IMR-90 (cell line): ENCODE results near the gene KRT78. TPM values are rescaled to one million over a fixed set of nuclear protein-coding genes. Genes with fewer than 3 reads are reported as not detected.

ENCODE experiments used
- ATAC-seq: fragments of 200-7000 bp; cut with Tn5 transposase; 2 replicates; pipeline ENCODE4 v1.9.1; 2020; ENCODE audit warnings: low read depth, mild to moderate bottlenecking, moderate library complexity
- BruUV-seq: library from RNA; stranded (reverse); fragments of 400-500 nt; replicated peaks from 2 replicates; lab custom pipeline; 2021; lab: Mats Ljungman, UMichigan
- CTCF ChIA-PET: fragments of 300-600 bp; formaldehyde crosslinking; extraction: SDS; loops from one replicate; lab custom pipeline; 2021; ENCODE audit warnings: antibody characterized with exemption; lab: Yijun Ruan, JAX
- POLR2A ChIA-PET: fragments of 300-600 bp; sonication (Branson Sonifier 250); formaldehyde crosslinking; loops from one replicate; lab custom pipeline; 2022; ENCODE audit warnings: antibody characterized with exemption; ENCODE audit not compliant: unreplicated experiment; lab: Charles Lee
- DNase-seq: peaks from one replicate; pipeline ENCODE4 v3.0.0; 2013
- H2AFZ ChIP-seq: replicated peaks from 2 replicates; pipeline ENCODE3; 2013; ENCODE audit warnings: low read length, mild to moderate bottlenecking; ENCODE audit not compliant: poor library complexity
- H2AK5ac ChIP-seq: 2 replicates; pipeline ENCODE4 v1.6.1; 2013; ENCODE audit warnings: low read depth, low read length, inconsistent platforms
- H2AK9ac ChIP-seq: replicated peaks from 2 replicates; pipeline ENCODE3; 2013; ENCODE audit warnings: mild to moderate bottlenecking, low read depth, low read length, moderate library complexity; ENCODE audit not compliant: poor library complexity
- H2BK120ac ChIP-seq: 2 replicates; pipeline ENCODE4 v1.6.1; 2013; ENCODE audit warnings: low read depth, low read length, inconsistent platforms
- H2BK15ac ChIP-seq: 3 replicates; pipeline ENCODE4 v1.6.1; 2013; ENCODE audit warnings: low read depth, low read length, inconsistent platforms
- H2BK20ac ChIP-seq: 2 replicates; pipeline ENCODE4 v1.6.1; 2013; ENCODE audit warnings: low read depth, mild to moderate bottlenecking, inconsistent platforms, low read length, moderate library complexity
- H2BK5ac ChIP-seq: 2 replicates; pipeline ENCODE4 v1.6.1; 2013; ENCODE audit warnings: mild to moderate bottlenecking, low read depth, low read length, inconsistent platforms; ENCODE audit not compliant: poor library complexity, severe bottlenecking
- H3K14ac ChIP-seq: replicated peaks from 2 replicates; pipeline ENCODE4 v1.6.1; 2013; ENCODE audit warnings: low read depth, low read length, inconsistent platforms
- H3K18ac ChIP-seq: 2 replicates; pipeline ENCODE4 v1.6.1; 2013; ENCODE audit warnings: low read depth, low read length, control low read depth
- H3K23ac ChIP-seq: 2 replicates; pipeline ENCODE4 v1.6.1; 2013; ENCODE audit warnings: low read depth, low read length, inconsistent platforms
- H3K27ac ChIP-seq: 2 replicates; pipeline ENCODE4 v1.5.1; 2013; ENCODE audit warnings: mild to moderate bottlenecking, control low read depth, low read length; ENCODE audit not compliant: insufficient read depth
- H3K27me3 ChIP-seq: 2 replicates; pipeline ENCODE4 v1.6.1; 2013; ENCODE audit warnings: low read length; ENCODE audit not compliant: control insufficient read depth, insufficient read depth
- H3K36me3 ChIP-seq: 2 replicates; pipeline ENCODE4 v1.6.1; 2013; ENCODE audit warnings: low read length, mixed read lengths; ENCODE audit not compliant: control insufficient read depth, insufficient read depth
- H3K4ac ChIP-seq: 2 replicates; pipeline ENCODE4 v1.6.1; 2013; ENCODE audit warnings: low read depth, low read length, inconsistent platforms
- H3K4me1 ChIP-seq: 2 replicates; pipeline ENCODE4 v1.6.1; 2013; ENCODE audit warnings: low read length, mixed read lengths; ENCODE audit not compliant: control insufficient read depth, insufficient read depth
- H3K4me2 ChIP-seq: 2 replicates; pipeline ENCODE4 v1.6.1; 2013; ENCODE audit warnings: low read depth, mild to moderate bottlenecking, control low read depth, low read length, moderate library complexity
- H3K4me3 ChIP-seq: 2 replicates; pipeline ENCODE4 v1.5.1; 2013; ENCODE audit warnings: low read depth, mild to moderate bottlenecking, control low read depth, low read length, moderate library complexity; ENCODE audit not compliant: insufficient read depth
- H3K56ac ChIP-seq: 2 replicates; pipeline ENCODE4 v1.6.1; 2013; ENCODE audit warnings: low read length, inconsistent platforms; ENCODE audit not compliant: insufficient read depth; ENCODE audit errors: extremely low read depth
- H3K79me1 ChIP-seq, 2 experiments: 2 replicates each; pipeline ENCODE4 v1.6.1; 2013; ENCODE audit warnings: low read length in 2 of 2, inconsistent platforms in 1 of 2, low read depth in 1 of 2
- H3K9ac ChIP-seq: 2 replicates; pipeline ENCODE4 v1.6.1; 2013; ENCODE audit warnings: low read depth, low read length, control low read depth
- H3K9me1 ChIP-seq: 2 replicates; pipeline ENCODE4 v1.6.1; 2013; ENCODE audit warnings: low read length, inconsistent platforms; ENCODE audit not compliant: insufficient read depth
- H3K9me3 ChIP-seq: 2 replicates; pipeline ENCODE4 v1.6.1; 2013; ENCODE audit warnings: low read length; ENCODE audit not compliant: control insufficient read depth, insufficient read depth
- H4K20me1 ChIP-seq: 2 replicates; pipeline ENCODE4 v1.6.1; 2013; ENCODE audit warnings: low read length, inconsistent platforms; ENCODE audit not compliant: insufficient read depth
- H4K5ac ChIP-seq: 2 replicates; pipeline ENCODE4 v1.6.1; 2013; ENCODE audit warnings: mild to moderate bottlenecking, low read depth, low read length, control low read depth
- H4K8ac ChIP-seq, 2 experiments: 2 replicates each; pipeline ENCODE4 v1.6.1; 2013; ENCODE audit warnings: low read depth in 2 of 2, low read length in 2 of 2, control low read depth in 1 of 2, inconsistent platforms in 1 of 2
- H4K91ac ChIP-seq: 2 replicates; pipeline ENCODE4 v1.6.1; 2013; ENCODE audit warnings: low read depth, low read length, inconsistent platforms; ENCODE audit not compliant: insufficient read depth
- MAZ ChIP-seq: IDR thresholded peaks from 2 replicates; pipeline ENCODE4 v1.6.1; 2012; ENCODE audit warnings: low read depth, mild to moderate bottlenecking, low read length, improper control_type of control experiment, moderate library complexity, borderline replicate concordance
- WGBS, 2 experiments: methylation state at CpG; one replicate each; pipeline versions ENCODE4 v1.1.5 to v1.1.7; 2013; ENCODE audit warnings: missing lambda C conversion rate in 2 of 2; ENCODE audit not compliant: insufficient read length in 1 of 2; ENCODE audit errors: extremely low coverage in 2 of 2; 5-methylcytosine and 5-hydroxymethylcytosine counted together
- dilution Hi-C: fragments of 300-500 bp; cut with HindIII; formaldehyde crosslinking; loops from one replicate; pipeline ENCODE4 v1.14.3; 2018; ENCODE audit warnings: low sequenced_read_pairs; ENCODE audit not compliant: unreplicated experiment
- in situ Hi-C: fragments of 300-500 bp; cut with MboI; formaldehyde crosslinking; loops from 3 replicates; pipeline ENCODE4 v1.14.3; 2019; ENCODE audit warnings: low sequenced_read_pairs, inconsistent platforms, mixed read lengths
- intact Hi-C: fragments of 100-400 bp; cut with micrococcal nuclease; formaldehyde crosslinking; loops from 2 replicates; pipeline ENCODE4 v1.10.0; 2022
- polyA plus RNA-seq, 3 experiments: library from polyadenylated mRNA; depleted of rRNA; stranded (reverse); fragments of >200 nt; gene quantifications; 2 replicates each; pipeline ENCODE4 v1.2.3, GENCODE V29; 2012; ENCODE audit warnings: low replicate concordance in 1 of 3
- total RNA-seq: library from RNA; depleted of rRNA; stranded (reverse); fragments of >200 nt; gene quantifications from 2 replicates; pipeline ENCODE4 v1.2.3, GENCODE V29; 2012

KRT78 gene
- total and polyA plus RNA-seq, 2 of the 4 experiments (the other 2 are of a cell fraction), result not detected

DNA sequence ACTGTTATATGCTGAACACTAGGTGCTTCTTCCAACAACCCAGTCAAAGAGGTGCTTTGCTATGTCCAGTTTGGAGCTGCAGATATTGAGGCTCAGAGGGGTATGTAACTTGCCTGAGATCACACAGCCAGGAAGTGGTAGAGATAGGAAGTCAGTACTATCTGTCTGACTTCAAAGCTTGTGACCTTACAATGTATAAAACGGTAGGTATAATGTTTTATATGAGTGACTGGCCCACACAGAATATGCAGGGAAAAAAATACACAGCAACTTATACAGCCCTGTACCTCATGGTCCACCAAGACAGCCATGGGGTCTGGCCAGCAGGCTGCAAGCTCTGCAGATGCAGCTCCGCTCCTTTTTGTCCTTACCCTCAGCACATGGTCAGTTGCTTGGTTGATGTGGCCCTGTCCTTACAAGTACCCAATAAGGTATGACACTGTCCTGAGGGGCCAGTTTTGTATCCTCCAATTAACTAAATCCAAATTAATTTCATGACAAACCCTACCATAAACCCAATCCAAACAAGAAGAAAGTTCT, 31.0 kb downstream of the KRT78 start:
- no peak overlapping the region for H3K27ac ChIP-seq
- no peak overlapping the region for H2AK5ac ChIP-seq
- H3K14ac ChIP-seq, result no peak overlapping the region
- no peak overlapping the region for H2BK20ac ChIP-seq
- H4K5ac ChIP-seq, result no peak overlapping the region
- H3K9ac ChIP-seq, result no peak overlapping the region
- H3K79me1 ChIP-seq, result no peaks in the 10 kb centered on the region
- no peaks in the 10 kb centered on the region for H3K36me3 ChIP-seq
- no peak for TF ChIP-seq MAZ
- H3K4me3 ChIP-seq, result no peak overlapping the region
- no peaks in the 10 kb centered on the region for H3K9me3 ChIP-seq
- no peak overlapping the region for H3K18ac ChIP-seq
- no peak overlapping the region for H3K4me2 ChIP-seq
- no peak overlapping the region for H4K91ac ChIP-seq
- no peak overlapping the region for H4K8ac ChIP-seq
- no peak for ATAC-seq
- dilution Hi-C loops, result no loop called here
- CTCF ChIA-PET, result interaction anchor here (0.6 to 0.7 kb wide), 2 partner anchors 13 to 628 kb away, joined by 3 read pairs; no protein-coding TSS in a partner anchor
- no peak for DNase-seq
- WGBS, 2 experiments, result 100% methylated on average over 1 of the region's 2 CpGs; no CpG with 5 or more reads in 1 of the 2 experiments
- no peak overlapping the region for H2BK5ac ChIP-seq
- BruUV-seq, result no TSS peak
- in situ Hi-C loops, result no loop called here
- no peak overlapping the region for H2BK120ac ChIP-seq
- H3K23ac ChIP-seq, result no peak overlapping the region
- POLR2A ChIA-PET, result no interaction called here
- peaks cover 6% of the 10 kb centered on the region for H3K4me1 ChIP-seq
- no peak overlapping the region for H2BK15ac ChIP-seq
- intact Hi-C loops, result no loop called here
- no peak overlapping the region for H3K56ac ChIP-seq
- no peak overlapping the region for H3K4ac ChIP-seq
- H4K20me1 ChIP-seq, result no peaks in the 10 kb centered on the region; the same call in 1 of the 2 replicates
- H3K27me3 ChIP-seq, result peaks cover 45% of the 10 kb centered on the region
- H3K9me1 ChIP-seq, result no peaks in the 10 kb centered on the region
- H2AK9ac ChIP-seq, result no peak overlapping the region
- H2AFZ ChIP-seq, result no peak overlapping the region
